NCI-H146 treated with DMSO at 0.1 percent for 48 hours (cell line): Measurements from ENCODE around the gene MIS18A.
"Not testable (repeated sequence)": the region's sequence is repeated elsewhere in the genome, so short reads cannot be mapped to it uniquely, and the experiment has no call there.

ENCODE experiments used
- DNase-seq: peaks from one replicate; lab custom pipeline; 2025; ENCODE audit not compliant: unreplicated experiment; lab: John Stamatoyannopoulos, UW

Gene MIS18A

GRCh38 chr21:32278518-32279376 is at the start of gene MIS18A:
Gene MIS18A (minus strand): TSS chr21:32279049. CDS start chr21:32279014, 35 bp downstream.
- DNase-seq, result peak; percentile 87

GRCh38 chr21:32328595-32328994 is 49.7 kb upstream of the MIS18A start:
- DNase-seq, result no peak

- DNase-seq, result no peak
Observed at GRCh38 chr21:32325706-32326105, 46.9 kb upstream of the MIS18A start.

- no peak for DNase-seq
Observed at GRCh38 chr21:32322676-32323075, 43.8 kb upstream of the MIS18A start.

- DNase-seq, result no peak
Observed at GRCh38 chr21:32322103-32322502, 43.3 kb upstream of the MIS18A start.

GRCh38 chr21:32321480-32321879 is 42.6 kb upstream of the MIS18A start:
- no peak for DNase-seq

GRCh38 chr21:32320726-32321125 is 41.9 kb upstream of the MIS18A start:
- no peak for DNase-seq

- no peak for DNase-seq
Observed at GRCh38 chr21:32320059-32320458, 41.2 kb upstream of the MIS18A start.

- no peak for DNase-seq
Observed at GRCh38 chr21:32319012-32319411, 40.2 kb upstream of the MIS18A start.

GRCh38 chr21:32317726-32318125 is 38.9 kb upstream of the MIS18A start:
- DNase-seq, result no peak

GRCh38 chr21:32316361-32317215 is 37.7 kb upstream of the MIS18A start:
- no peak for DNase-seq

- DNase-seq, result no peak
Observed at GRCh38 chr21:32315511-32316281, 36.8 kb upstream of the MIS18A start.

GRCh38 chr21:32314806-32315205 is 36.0 kb upstream of the MIS18A start:
- DNase-seq, result no peak

GRCh38 chr21:32312976-32313375 is 34.1 kb upstream of the MIS18A start:
- DNase-seq, result no peak

- DNase-seq, result no peak
Observed at GRCh38 chr21:32312326-32312725, 33.5 kb upstream of the MIS18A start.

- DNase-seq, result no peak
Observed at GRCh38 chr21:32311621-32312020, 32.8 kb upstream of the MIS18A start.

- not testable (repeated sequence) for DNase-seq
Observed at GRCh38 chr21:32310976-32311375, 32.1 kb upstream of the MIS18A start.

GRCh38 chr21:32309906-32310460 is 31.1 kb upstream of the MIS18A start:
- DNase-seq, result no peak

- DNase-seq, result no peak
Observed at GRCh38 chr21:32308696-32309095, 29.8 kb upstream of the MIS18A start.

GRCh38 chr21:32307706-32308105 is 28.9 kb upstream of the MIS18A start:
- no peak for DNase-seq
